HCT116 (cell line): Measurements from ENCODE around the gene HYCC2.
"Not testable (repeated sequence)": the region's sequence is repeated elsewhere in the genome, so short reads cannot be mapped to it uniquely, and the experiment has no call there.

ENCODE experiments used
- CTCF ChIP-seq, 3 experiments: fragments of 200-600 bp in 1 of 3; sonication (generic) in 1 of 3; IDR thresholded peaks in 2 of 3; conservative IDR thresholded peaks in 1 of 3; 2 replicates each; pipeline ENCODE4 v1.5.1; 2012 to 2017; ENCODE audit warnings: low read depth in 2 of 3, low read length in 2 of 3, antibody characterized with exemption in 1 of 3, borderline replicate concordance in 1 of 3, control low read depth in 1 of 3, mild to moderate bottlenecking in 1 of 3, mixed read lengths in 1 of 3, mixed run types in 1 of 3, moderate library complexity in 1 of 3; ENCODE audit not compliant: insufficient read depth in 1 of 3
- EGR1 ChIP-seq: IDR thresholded peaks from 2 replicates; pipeline ENCODE4 v1.6.1; 2012; ENCODE audit warnings: low read depth
- EZH2 ChIP-seq: fragments of 200-600 bp; sonication (generic); IDR thresholded peaks from 2 replicates; pipeline ENCODE4 v1.6.1; 2017; ENCODE audit warnings: antibody characterized with exemption, mixed run types
- EZH2phosphoT487 ChIP-seq: fragments of 200-600 bp; IDR thresholded peaks from 2 replicates; pipeline ENCODE4 v1.6.1; 2018; ENCODE audit warnings: antibody characterized with exemption, borderline replicate concordance
- JUND ChIP-seq: IDR thresholded peaks from 2 replicates; pipeline ENCODE4 v1.6.1; 2012
- MAX ChIP-seq: IDR thresholded peaks from 2 replicates; pipeline ENCODE4 v1.6.1; 2012
- POLR2A ChIP-seq: IDR thresholded peaks from 2 replicates; pipeline ENCODE4 v1.7.0; 2011; ENCODE audit warnings: borderline replicate concordance; ENCODE audit not compliant: insufficient read depth, insufficient read length; ENCODE audit errors: extremely low read depth
- POLR2AphosphoS5 ChIP-seq: IDR thresholded peaks from 2 replicates; pipeline ENCODE4 v1.6.1; 2011; ENCODE audit warnings: mild to moderate bottlenecking, low read depth, low read length, moderate library complexity
- RAD21 ChIP-seq: IDR thresholded peaks from 2 replicates; pipeline ENCODE4 v1.6.1; 2012; ENCODE audit warnings: low read depth, mild to moderate bottlenecking
- REST ChIP-seq: IDR thresholded peaks from 2 replicates; pipeline ENCODE4 v1.6.1; 2012; ENCODE audit warnings: low read depth
- SRF ChIP-seq: IDR thresholded peaks from 2 replicates; pipeline ENCODE4 v1.6.1; 2012; ENCODE audit warnings: low read depth
- YY1 ChIP-seq: IDR thresholded peaks from 2 replicates; pipeline ENCODE4 v1.6.1; 2011; ENCODE audit warnings: low read length, low read depth, moderate library complexity, mild to moderate bottlenecking; ENCODE audit not compliant: insufficient replicate concordance; ENCODE audit errors: extremely low read depth
- ZFX ChIP-seq: fragments of 450-650 bp; IDR thresholded peaks from 2 replicates; pipeline ENCODE4 v1.6.1; 2017

- not testable (repeated sequence) for TF ChIP-seq CTCF (IDR thresholded peaks at IDR 0.05 in 2 of 3, conservative IDR thresholded peaks at IDR 0.05 in 1 of 3; ENCODE audit: borderline replicate concordance in 1 of 3, insufficient read depth in 1 of 3, low read depth in 2 of 3, low read length in 2 of 3); EZH2phosphoT487; REST; POLR2AphosphoS5; POLR2A; ZFX; EZH2; YY1; JUND; RAD21; EGR1; SRF; MAX
Measured at GRCh38 chr2:201117735-201118094, 46.2 kb upstream of the HYCC2 start.
